Body of pancreas (tissue), 4 donors: ENCODE data around the gene HCAR1.

Experiments used
- CTCF ChIP-seq, 7 experiments: fragments of 450-650 bp in 4 of 7; fragments of 200-600 bp in 3 of 7; sonication (generic) in 3 of 7; IDR thresholded peaks; one replicate each; pipeline ENCODE4 v1.5.1; 2016 to 2019; ENCODE audit warnings: antibody characterized with exemption in 7 of 7
- POLR2A ChIP-seq, 3 donors: fragments of 450-650 bp; IDR thresholded peaks; one replicate each; pipeline ENCODE4 v1.6.1; 2016; ENCODE audit warnings: antibody characterized with exemption in 3 of 3, mild to moderate bottlenecking in 2 of 3

DNA sequence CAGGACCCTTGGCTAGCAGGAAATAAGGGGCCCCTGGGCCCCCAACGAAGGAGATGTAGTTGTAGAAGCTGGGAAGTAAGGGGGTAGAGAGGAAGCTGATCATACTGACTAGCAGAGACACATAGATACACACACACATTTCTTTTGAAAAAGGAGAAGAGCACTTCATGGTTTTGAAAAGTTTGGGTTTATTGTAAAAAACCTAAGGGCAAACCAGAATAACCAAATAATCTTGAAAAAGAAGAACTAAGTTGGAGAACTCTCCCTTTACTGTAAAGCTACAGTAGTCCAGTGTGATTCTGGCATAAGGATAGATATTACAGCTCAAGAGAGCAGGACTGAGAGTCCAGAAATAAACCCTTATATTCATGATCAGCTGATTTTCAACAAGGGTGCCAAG, 8.3 kb downstream of the HCAR1 start:
- TF ChIP-seq CTCF (IDR thresholded peaks at IDR 0.05) (no peak), POLR2A (IDR thresholded peaks at IDR 0.05) (no peak)
